Osteoblast (primary cell): ENCODE results near the gene HIGD1B. TPM values are rescaled to one million over a fixed set of nuclear protein-coding genes. Genes with fewer than 3 reads are reported as not detected.
A peak's percentile ranks its signal among the peaks of the same experiment; 100 is the strongest.

Source experiments
- DNase-seq: peaks from one replicate; pipeline ENCODE4 v3.0.0; 2011; ENCODE audit warnings: low spot score, mixed read lengths; ENCODE audit not compliant: insufficient read length; ENCODE audit errors: missing footprints
- H2AFZ ChIP-seq: 2 replicates; pipeline ENCODE4 v1.6.0; 2011; ENCODE audit warnings: mild to moderate bottlenecking, low read length
- H3K27ac ChIP-seq: 2 replicates; pipeline ENCODE4 v1.5.1; 2011; ENCODE audit warnings: mild to moderate bottlenecking, low read depth, low read length, moderate library complexity
- H3K27me3 ChIP-seq: 2 replicates; pipeline ENCODE4 v1.6.0; 2012; ENCODE audit warnings: mild to moderate bottlenecking, control low read depth, inconsistent platforms, low read length, moderate library complexity; ENCODE audit not compliant: insufficient read depth
- H3K36me3 ChIP-seq: 2 replicates; pipeline ENCODE4 v1.5.1; 2011; ENCODE audit warnings: mild to moderate bottlenecking, low read length, control low read depth, moderate library complexity; ENCODE audit not compliant: insufficient read depth
- H3K4me1 ChIP-seq: 2 replicates; pipeline ENCODE4 v1.5.1; 2011; ENCODE audit warnings: mild to moderate bottlenecking, low read length, control low read depth, moderate library complexity; ENCODE audit not compliant: insufficient read depth
- H3K4me2 ChIP-seq: 2 replicates; pipeline ENCODE4 v1.6.0; 2011; ENCODE audit warnings: mild to moderate bottlenecking, low read length; ENCODE audit not compliant: insufficient read depth
- H3K4me3 ChIP-seq: fragments of 200-600 bp; sonication (generic); 3 replicates; pipeline ENCODE4 v1.5.1; 2012; ENCODE audit warnings: mild to moderate bottlenecking, low read length, inconsistent platforms; ENCODE audit not compliant: insufficient read depth
- H3K79me2 ChIP-seq: 2 replicates; pipeline ENCODE4 v1.6.0; 2012; ENCODE audit warnings: mild to moderate bottlenecking, low read length, control low read depth, inconsistent platforms; ENCODE audit not compliant: insufficient read depth
- H3K9me3 ChIP-seq: 2 replicates; pipeline ENCODE4 v1.5.1; 2011; ENCODE audit warnings: low read depth, low read length, control low read depth
- H4K20me1 ChIP-seq: 2 replicates; pipeline ENCODE4 v1.6.0; 2012; ENCODE audit warnings: mild to moderate bottlenecking, low read length, control low read depth; ENCODE audit not compliant: insufficient read depth
- CTCF ChIP-seq: IDR thresholded peaks from 2 replicates; pipeline ENCODE4 v1.5.1; 2011; ENCODE audit warnings: mild to moderate bottlenecking, low read depth, low read length, moderate library complexity; ENCODE audit errors: extremely low read depth
- total RNA-seq: library from RNA; depleted of rRNA; stranded (reverse); fragments of >200 nt; gene quantifications from 2 replicates; pipeline ENCODE4 v1.2.3, GENCODE V29; 2012

Gene HIGD1B
- total RNA-seq, 1 donor = not detected

GRCh38 chr17:44863061-44863918 is 15.6 kb downstream of the HIGD1B start:
- Histone ChIP-seq H3K9me3 (no peaks in the 10 kb centered on the region), H2AFZ (no peak overlapping the region), H4K20me1 (no peaks in the 10 kb centered on the region), H3K79me2 (no peaks in the 10 kb centered on the region), H3K27me3 (no peaks in the 10 kb centered on the region), H3K4me1 (no peaks in the 10 kb centered on the region), H3K36me3 (peaks cover 81% of the 10 kb centered on the region), H3K27ac (no peak overlapping the region), H3K4me3 (no peak overlapping the region), H3K4me2 (no peak overlapping the region)
- peak; percentile 14 for DNase-seq
- TF ChIP-seq CTCF = no peak

- H3K79me2 ChIP-seq = no peaks in the 10 kb centered on the region
- no peak overlapping the region for H3K4me3 ChIP-seq
- H3K4me1 ChIP-seq = no peaks in the 10 kb centered on the region
- H3K36me3 ChIP-seq = peaks cover 78% of the 10 kb centered on the region
- no peaks in the 10 kb centered on the region for H3K9me3 ChIP-seq
- H3K4me2 ChIP-seq = no peak overlapping the region
- no peaks in the 10 kb centered on the region for H4K20me1 ChIP-seq
- H3K27ac ChIP-seq = no peak overlapping the region
- TF ChIP-seq CTCF = no peak
- no peak overlapping the region for H2AFZ ChIP-seq
- no peaks in the 10 kb centered on the region for H3K27me3 ChIP-seq
- DNase-seq = no peak
Measured at GRCh38 chr17:44864831-44865230, 17.1 kb downstream of the HIGD1B start.

GRCh38 chr17:44865231-44865660 is 17.6 kb downstream of the HIGD1B start:
- no peak overlapping the region for H3K4me2 ChIP-seq
- H2AFZ ChIP-seq = no peak overlapping the region
- H3K4me3 ChIP-seq = no peak overlapping the region
- no peaks in the 10 kb centered on the region for H3K4me1 ChIP-seq
- peak; percentile 90 for TF ChIP-seq CTCF
- H4K20me1 ChIP-seq = no peaks in the 10 kb centered on the region
- no peaks in the 10 kb centered on the region for H3K79me2 ChIP-seq
- H3K27me3 ChIP-seq = no peaks in the 10 kb centered on the region
- H3K27ac ChIP-seq = no peak overlapping the region
- DNase-seq = peak; percentile 92
- H3K9me3 ChIP-seq = no peaks in the 10 kb centered on the region
- H3K36me3 ChIP-seq = peaks cover 78% of the 10 kb centered on the region

GRCh38 chr17:44865931-44866330 is 18.2 kb downstream of the HIGD1B start:
- no peaks in the 10 kb centered on the region for H4K20me1 ChIP-seq
- H3K27ac ChIP-seq = no peak overlapping the region
- no peak for DNase-seq
- H3K4me2 ChIP-seq = no peak overlapping the region
- H3K36me3 ChIP-seq = peaks cover 78% of the 10 kb centered on the region
- no peak overlapping the region for H3K4me3 ChIP-seq
- no peaks in the 10 kb centered on the region for H3K27me3 ChIP-seq
- no peak overlapping the region for H2AFZ ChIP-seq
- no peaks in the 10 kb centered on the region for H3K4me1 ChIP-seq
- no peaks in the 10 kb centered on the region for H3K9me3 ChIP-seq
- no peak for TF ChIP-seq CTCF
- no peaks in the 10 kb centered on the region for H3K79me2 ChIP-seq
